Left cardiac atrium (tissue), 4 donors: ENCODE data around the gene PLD4. TPM values are rescaled to one million over a fixed set of nuclear protein-coding genes. Genes with fewer than 3 reads are reported as not detected.
"Not testable (repeated sequence)": the region's sequence is repeated elsewhere in the genome, so short reads cannot be mapped to it uniquely, and the experiment has no call there.

ENCODE experiments used
- ATAC-seq, 2 donors: fragments of 200-7000 bp; cut with Tn5 transposase; one replicate each; pipeline ENCODE4 v1.9.1; 2020; ENCODE audit warnings: mild to moderate bottlenecking in 2 of 2, moderate library complexity in 2 of 2
- DNase-seq: peaks from one replicate; pipeline ENCODE4 v3.0.0-alpha.2; 2020
- intact Hi-C, 2 donors: fragments of 100-400 bp; cut with DNase I; formaldehyde crosslinking; loops; one replicate each; pipeline versions ENCODE4 v1.14.1 to v1.15.1; 2022 to 2023
- long read RNA-seq: library from polyadenylated mRNA; unstranded; transcript quantifications from one replicate; pipeline ENCODE4 v2.0.0, GENCODE V29; 2021
- total RNA-seq, 2 donors: library from RNA; stranded (reverse); fragmentation: NEBNext Ultra II Directional; extraction: Animal tissue kit (Norgen Biotek cat#: 25700); gene quantifications; one replicate each; pipeline ENCODE4 v1.2.1, GENCODE V29; 2021
- donor health status: DM: no; HTN: yes; CAD: no.
- donor health status: DM: no; HTN: yes; CAD: no; lungs with severe emphysema.
- donor health status: DM: yes; HTN: yes; CAD: no.
- donor health status: Dilated cardiomyopathy.

Gene PLD4
- total RNA-seq = under 1 TPM; 0.13 to 0.24 TPM
- long read RNA-seq = 0 reads

GRCh38 chr14:104924421-104925213 is at the start of gene PLD4:
TSS of gene PLD4 (plus strand) at chr14:104924879. CDS start at chr14:104927141, 2,262 bp downstream.
- intact Hi-C loops = no loop called here
- DNase-seq = no peak

GRCh38 chr14:104875412-104875751 is 49.3 kb upstream of the PLD4 start:
- intact Hi-C loops = no loop called here
- DNase-seq (no peak), ATAC-seq (no peak)

More at GRCh38 chr14:104924421-104925213, at the start of gene PLD4:
- no peak for ATAC-seq

- ATAC-seq (no peak), DNase-seq (no peak)
- intact Hi-C loops = no loop called here
These were observed 48.9 kb upstream of the PLD4 start for GRCh38 chr14:104875811-104876210.

GRCh38 chr14:104876251-104876699 is 48.4 kb upstream of the PLD4 start:
- DNase-seq (no peak), ATAC-seq (peak in 1 of 2 donors; percentile 45)
- intact Hi-C loops = no loop called here

GRCh38 chr14:104877066-104877805 is 47.4 kb upstream of the PLD4 start:
- DNase-seq (no peak), ATAC-seq (no peak)
- intact Hi-C loops = no loop called here

GRCh38 chr14:104877806-104878550 is 46.7 kb upstream of the PLD4 start:
- intact Hi-C loops = no loop called here
- ATAC-seq (no peak), DNase-seq (peak; percentile 22)

- ATAC-seq (no peak), DNase-seq (peak; percentile 16)
- intact Hi-C loops = no loop called here
These were observed 46.1 kb upstream of the PLD4 start for GRCh38 chr14:104878582-104878981.

- intact Hi-C loops = no loop called here
- DNase-seq = peak; percentile 10
These were observed 45.3 kb upstream of the PLD4 start for GRCh38 chr14:104879201-104879982.

GRCh38 chr14:104879983-104880565 is 44.6 kb upstream of the PLD4 start:
- ATAC-seq (no peak), DNase-seq (peak; percentile 6)
- intact Hi-C loops = no loop called here

More at GRCh38 chr14:104879201-104879982, 45.3 kb upstream of the PLD4 start:
- no peak for ATAC-seq

- intact Hi-C loops = no loop called here
- DNase-seq = peak; percentile 6
- ATAC-seq = no peak
These were observed 44.0 kb upstream of the PLD4 start for GRCh38 chr14:104880584-104881210.

- DNase-seq (peak; percentile 18), ATAC-seq (peak in 1 of 2 donors; percentile 8)
- intact Hi-C loops = no loop called here
These were observed 43.2 kb upstream of the PLD4 start for GRCh38 chr14:104881369-104881979.

- ATAC-seq = peak in 1 of 2 donors; percentile 43
- DNase-seq = peak; percentile 33
- intact Hi-C loops = no loop called here
These were observed 42.2 kb upstream of the PLD4 start for GRCh38 chr14:104882325-104882973.

- no peak for DNase-seq
- intact Hi-C loops = no loop called here
- ATAC-seq = no peak
These were observed 41.6 kb upstream of the PLD4 start for GRCh38 chr14:104882991-104883660.

GRCh38 chr14:104883681-104884361 is 40.9 kb upstream of the PLD4 start:
- intact Hi-C loops = no loop called here
- DNase-seq (peak; percentile 23), ATAC-seq (no peak)

- ATAC-seq, intact Hi-C loops, DNase-seq: not testable (repeated sequence)
These were observed 40.3 kb upstream of the PLD4 start for GRCh38 chr14:104884381-104884780.
